MM.1S (cell line): ENCODE data around the gene HIPK2.

ENCODE experiments used
- CTCF ChIP-seq: fragments of 300-600 bp; sonication (generic); IDR thresholded peaks from 2 replicates; pipeline ENCODE4 v1.5.1; 2016; ENCODE audit warnings: antibody characterized with exemption, low read length, mixed read lengths
- EZH2 ChIP-seq: fragments of 300-600 bp; sonication (generic); optimal IDR thresholded peaks from 2 replicates; pipeline ENCODE3; 2017; ENCODE audit warnings: low read depth, mild to moderate bottlenecking, antibody characterized with exemption, low read length, mixed read lengths

GRCh38 chr7:139745678-139746143 is 32.1 kb downstream of the HIPK2 start:
- TF ChIP-seq CTCF (no peak), EZH2 (no peak)
